ENCODE data around the gene TES. TPM values are rescaled to one million over a fixed set of nuclear protein-coding genes. Genes with fewer than 3 reads are reported as not detected.

TES gene
- total and polyA plus RNA-seq, 9 of the 15 experiments (the other 6 are each of a cell fraction or from before 2014, with no cell fraction given): 20.7 to 61.6 (median 53.8) TPM

- no peak for TF ChIP-seq PBX2 (CRISPR knock-in tag; IDR thresholded peaks at IDR 0.05; ENCODE audit: low read depth)
- peak; percentile 75 for TF ChIP-seq PBX2 (tag; conservative IDR thresholded peaks at IDR 0.05; ENCODE audit: low read depth)
- TF ChIP-seq ZNF655 (CRISPR knock-in tag; IDR thresholded peaks at IDR 0.05): no peak
- no peak for TF ChIP-seq PREB (CRISPR knock-in tag; IDR thresholded peaks at IDR 0.05)
- no peak for TF ChIP-seq RBM17 (IDR thresholded peaks at IDR 0.05; ENCODE audit: borderline replicate concordance, low read depth, low read length)
- TF ChIP-seq TAF15 (IDR thresholded peaks at IDR 0.05; ENCODE audit: low read depth, low read length): no peak
- TF ChIP-seq HNRNPK (IDR thresholded peaks at IDR 0.05; ENCODE audit: low read depth, low read length, poor library complexity, severe bottlenecking): no peak
- peak; percentile 85 for TF ChIP-seq ZNF311 (CRISPR knock-in tag; IDR thresholded peaks at IDR 0.05)
- TF ChIP-seq MBD2 (IDR thresholded peaks at IDR 0.05; ENCODE audit: borderline replicate concordance, low read depth): peak; percentile 76
- TF ChIP-seq STAT6 (CRISPR knock-in tag; IDR thresholded peaks at IDR 0.05): no peak
- no peak for TF ChIP-seq ATF2 (CRISPR knock-in tag; IDR thresholded peaks at IDR 0.05)
- TF ChIP-seq BRD4 (IDR thresholded peaks at IDR 0.05): 0 out of 2 replicates have a peak, but pooled peaks have one; percentile 50
- TF ChIP-seq MTA2 (IDR thresholded peaks at IDR 0.05; ENCODE audit: low read depth): peak; percentile 84
- peak; percentile 91 for TF ChIP-seq TAL1 (IDR thresholded peaks at IDR 0.05)
- TF ChIP-seq KAT2B (IDR thresholded peaks at IDR 0.05; ENCODE audit: low read depth, low read length): no peak
- TF ChIP-seq KHSRP (IDR thresholded peaks at IDR 0.05): no peak; the same call in 1 of the 2 replicates
- TF ChIP-seq RHOXF2B (CRISPR knock-in tag; conservative IDR thresholded peaks at IDR 0.05): no peak
- TF ChIP-seq BCOR (IDR thresholded peaks at IDR 0.05): peak; percentile 50; the same call in 1 of the 2 replicates
These were observed 7.8 kb downstream of the TES start (continued) for GRCh38 chr7:116218051-116218645.

All from K562 (cell line).